DND-41 (cell line): ENCODE data around the gene MMP10.

ENCODE experiments used
- ATAC-seq: fragments of 200-7000 bp; cut with Tn5 transposase; 3 replicates; pipeline ENCODE4 v1.9.1; 2021; ENCODE audit warnings: low read depth; ENCODE audit not compliant: insufficient read depth
- DNase-seq: peaks from one replicate; pipeline ENCODE4 v3.0.0-alpha.2; 2020
- H2AFZ ChIP-seq: 2 replicates; pipeline ENCODE4 v1.6.0; 2012; ENCODE audit warnings: low read depth, low read length
- H3K27ac ChIP-seq: 2 replicates; pipeline ENCODE4 v1.5.1; 2012; ENCODE audit warnings: low read length, inconsistent platforms
- H3K27me3 ChIP-seq: fragments of 200-600 bp; sonication (generic); 2 replicates; pipeline ENCODE4 v1.6.0; 2012; ENCODE audit warnings: low read length, mild to moderate bottlenecking, inconsistent platforms; ENCODE audit not compliant: insufficient read depth, poor library complexity
- H3K36me3 ChIP-seq: 2 replicates; pipeline ENCODE4 v1.5.1; 2012; ENCODE audit warnings: low read length, inconsistent platforms; ENCODE audit not compliant: insufficient read depth
- H3K4me1 ChIP-seq: 2 replicates; pipeline ENCODE4 v1.5.1; 2012; ENCODE audit warnings: mild to moderate bottlenecking, low read length; ENCODE audit not compliant: insufficient read depth
- H3K4me2 ChIP-seq: 2 replicates; pipeline ENCODE4 v1.6.0; 2012; ENCODE audit warnings: mild to moderate bottlenecking, moderate library complexity, low read length, inconsistent platforms; ENCODE audit not compliant: insufficient read depth
- H3K4me3 ChIP-seq, 2 experiments: fragments of 200-600 bp in 1 of 2; shearing (Covaris generic) in 1 of 2; 2 replicates each; pipeline ENCODE4 v1.5.1; 2012 to 2016; ENCODE audit warnings: inconsistent platforms in 2 of 2, low read length in 2 of 2, mild to moderate bottlenecking in 2 of 2, low read depth in 1 of 2, moderate library complexity in 1 of 2
- H3K79me2 ChIP-seq: 2 replicates; pipeline ENCODE4 v1.6.0; 2012; ENCODE audit warnings: low read length, inconsistent platforms; ENCODE audit not compliant: insufficient read depth
- H3K9ac ChIP-seq: 2 replicates; pipeline ENCODE4 v1.6.0; 2012; ENCODE audit warnings: low read depth, mild to moderate bottlenecking, inconsistent platforms, low read length, moderate library complexity
- H3K9me3 ChIP-seq: 2 replicates; pipeline ENCODE4 v1.5.1; 2012; ENCODE audit warnings: low read length, moderate library complexity, mild to moderate bottlenecking, inconsistent platforms; ENCODE audit not compliant: insufficient read depth, severe bottlenecking
- H4K20me1 ChIP-seq: 2 replicates; pipeline ENCODE4 v1.6.0; 2012; ENCODE audit warnings: low read length; ENCODE audit not compliant: insufficient read depth
- EZH2 ChIP-seq: IDR thresholded peaks from 3 replicates; pipeline ENCODE4 v1.6.1; 2012; ENCODE audit warnings: borderline replicate concordance, low read depth, mild to moderate bottlenecking, moderate library complexity, low read length, inconsistent platforms; ENCODE audit not compliant: severe bottlenecking
- TF ChIP-seq, protein P1 (sequence below): IDR thresholded peaks from 2 replicates; pipeline ENCODE4 v1.5.1; 2012; ENCODE audit warnings: borderline replicate concordance, low read length, moderate library complexity, mild to moderate bottlenecking; ENCODE audit not compliant: poor library complexity, severe bottlenecking; ENCODE audit errors: extremely low read depth

Gene MMP10

DNA sequence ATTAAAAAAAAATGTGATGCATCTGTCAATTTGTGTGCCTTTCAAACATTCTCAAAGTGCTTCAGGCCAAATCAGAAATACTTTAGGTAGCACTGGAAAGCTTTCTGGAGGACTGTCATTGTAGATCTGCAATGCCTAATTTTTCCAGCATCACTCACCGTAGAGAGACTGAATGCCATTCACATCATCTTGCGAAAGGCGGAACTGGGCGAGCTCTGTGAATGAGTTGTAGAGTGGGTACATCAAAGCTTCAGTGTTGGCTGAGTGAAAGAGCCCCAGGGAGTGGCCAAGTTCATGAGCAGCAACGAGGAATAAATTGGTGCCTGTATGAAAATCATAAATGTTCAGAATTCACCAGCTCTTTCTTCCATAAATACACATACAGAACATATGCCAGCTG lies 4.0 kb downstream of the MMP10 start:
- H4K20me1 ChIP-seq: no peaks in the 10 kb centered on the region
- no peaks in the 10 kb centered on the region for H3K9me3 ChIP-seq
- H3K36me3 ChIP-seq: no peaks in the 10 kb centered on the region
- no peak overlapping the region for H3K4me3 ChIP-seq
- ATAC-seq (no peak), DNase-seq (no peak)
- no peaks in the 10 kb centered on the region for H3K79me2 ChIP-seq
- H3K27me3 ChIP-seq: peaks cover 8% of the 10 kb centered on the region
- TF ChIP-seq, protein P1, sequence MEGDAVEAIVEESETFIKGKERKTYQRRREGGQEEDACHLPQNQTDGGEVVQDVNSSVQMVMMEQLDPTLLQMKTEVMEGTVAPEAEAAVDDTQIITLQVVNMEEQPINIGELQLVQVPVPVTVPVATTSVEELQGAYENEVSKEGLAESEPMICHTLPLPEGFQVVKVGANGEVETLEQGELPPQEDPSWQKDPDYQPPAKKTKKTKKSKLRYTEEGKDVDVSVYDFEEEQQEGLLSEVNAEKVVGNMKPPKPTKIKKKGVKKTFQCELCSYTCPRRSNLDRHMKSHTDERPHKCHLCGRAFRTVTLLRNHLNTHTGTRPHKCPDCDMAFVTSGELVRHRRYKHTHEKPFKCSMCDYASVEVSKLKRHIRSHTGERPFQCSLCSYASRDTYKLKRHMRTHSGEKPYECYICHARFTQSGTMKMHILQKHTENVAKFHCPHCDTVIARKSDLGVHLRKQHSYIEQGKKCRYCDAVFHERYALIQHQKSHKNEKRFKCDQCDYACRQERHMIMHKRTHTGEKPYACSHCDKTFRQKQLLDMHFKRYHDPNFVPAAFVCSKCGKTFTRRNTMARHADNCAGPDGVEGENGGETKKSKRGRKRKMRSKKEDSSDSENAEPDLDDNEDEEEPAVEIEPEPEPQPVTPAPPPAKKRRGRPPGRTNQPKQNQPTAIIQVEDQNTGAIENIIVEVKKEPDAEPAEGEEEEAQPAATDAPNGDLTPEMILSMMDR: no peak
- no peak for TF ChIP-seq EZH2
- no peaks in the 10 kb centered on the region for H3K4me1 ChIP-seq
- H2AFZ ChIP-seq: no peak overlapping the region
- H3K9ac ChIP-seq: no peak overlapping the region
- H3K27ac ChIP-seq: no peak overlapping the region
- H3K4me2 ChIP-seq: no peak overlapping the region

DNA sequence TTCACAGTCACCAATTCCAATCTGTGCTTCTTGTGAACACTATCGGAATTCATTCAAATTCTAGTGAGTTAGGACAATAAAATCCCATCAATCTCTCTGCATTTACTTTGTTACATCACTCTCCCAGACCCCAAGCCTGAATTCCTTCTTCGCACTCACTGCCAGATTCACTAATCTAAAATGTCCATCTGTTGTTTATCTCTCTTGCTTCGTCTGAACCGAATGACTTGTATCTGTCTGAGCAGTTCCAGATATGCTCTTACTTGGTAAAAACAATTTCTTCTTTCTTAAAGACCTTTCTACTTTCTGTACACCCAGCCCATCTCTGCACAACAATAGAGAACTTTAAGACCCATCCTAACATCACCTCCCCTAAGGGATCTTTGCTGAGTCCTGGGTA lies 7.0 kb downstream of the MMP10 start:
- ATAC-seq: no peak
- no peak overlapping the region for H2AFZ ChIP-seq
- no peaks in the 10 kb centered on the region for H3K36me3 ChIP-seq
- peaks cover 8% of the 10 kb centered on the region for H3K27me3 ChIP-seq
- H3K4me3 ChIP-seq: no peak overlapping the region
- no peaks in the 10 kb centered on the region for H3K4me1 ChIP-seq
- H3K9me3 ChIP-seq: no peaks in the 10 kb centered on the region
- no peak overlapping the region for H3K27ac ChIP-seq
- H3K4me2 ChIP-seq: no peak overlapping the region
- DNase-seq: no peak
- no peaks in the 10 kb centered on the region for H4K20me1 ChIP-seq
- no peaks in the 10 kb centered on the region for H3K79me2 ChIP-seq
- TF ChIP-seq EZH2: no peak
- TF ChIP-seq, protein P1: no peak
- H3K9ac ChIP-seq: no peak overlapping the region

DNA sequence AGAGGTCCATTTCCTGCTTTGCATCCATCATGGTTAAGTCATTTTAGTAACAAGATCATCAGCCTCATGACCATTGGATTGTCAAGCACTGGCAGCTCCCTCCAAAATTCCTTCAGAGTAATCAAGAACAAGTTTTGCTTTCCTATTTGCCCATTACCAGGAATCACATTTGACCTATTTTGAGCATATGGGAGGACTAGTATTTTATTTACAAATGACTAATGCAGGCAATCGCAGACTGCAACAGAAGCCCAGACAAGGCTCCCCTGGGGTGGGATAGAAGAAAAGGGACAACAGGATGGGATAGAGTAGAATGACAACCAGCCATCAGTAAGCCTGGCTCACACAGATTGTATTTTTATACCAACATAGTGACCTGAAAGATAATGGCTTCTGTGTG lies 9.1 kb downstream of the MMP10 start:
- no peak for ATAC-seq
- H3K79me2 ChIP-seq: no peaks in the 10 kb centered on the region

More for the DNA sequence above, 9.1 kb downstream of the MMP10 start:
- no peak overlapping the region for H3K9ac ChIP-seq
- peaks cover 2% of the 10 kb centered on the region for H3K27me3 ChIP-seq
- H2AFZ ChIP-seq: no peak overlapping the region
- H3K4me3 ChIP-seq: no peak overlapping the region
- H3K36me3 ChIP-seq: no peaks in the 10 kb centered on the region
- no peaks in the 10 kb centered on the region for H3K4me1 ChIP-seq
- no peak overlapping the region for H3K4me2 ChIP-seq
- no peak for TF ChIP-seq EZH2
- TF ChIP-seq, protein P1: no peak
- no peak overlapping the region for H3K27ac ChIP-seq
- no peaks in the 10 kb centered on the region for H3K9me3 ChIP-seq
- no peaks in the 10 kb centered on the region for H4K20me1 ChIP-seq
- no peak for DNase-seq
